A549 (cell line): ENCODE measurements around the gene PCBP3.

ENCODE experiments used
- CEBPB ChIP-seq, 2 experiments: fragments of >200 bp in 1 of 2; sonication (Bioruptor Twin) in 1 of 2; formaldehyde crosslinking in 1 of 2; IDR thresholded peaks; 2 replicates each; pipeline ENCODE4 v1.6.1; 2012 to 2016
- CHD2 ChIP-seq: fragments of 150-350 bp; IDR thresholded peaks from 2 replicates; pipeline ENCODE4 v1.6.1; 2014; ENCODE audit warnings: low read length; ENCODE audit not compliant: partially characterized antibody
- EP300 ChIP-seq, 2 experiments: fragments of >200 bp; sonication (Bioruptor Twin); formaldehyde crosslinking; IDR thresholded peaks; 2 replicates in 1 of 2; 3 replicates in 1 of 2; pipeline ENCODE4 v1.6.1; 2016 to 2017
- JUN ChIP-seq, 2 experiments: fragments of >200 bp; sonication (Bioruptor Twin); formaldehyde crosslinking; IDR thresholded peaks; 2 replicates in 1 of 2; 3 replicates in 1 of 2; pipeline ENCODE4 v1.6.1; 2016 to 2017
- KDM5A ChIP-seq: fragments of 200-600 bp; sonication (generic); IDR thresholded peaks from 2 replicates; pipeline ENCODE4 v1.6.1; 2016; ENCODE audit warnings: antibody characterized with exemption, mild to moderate bottlenecking
- MAZ ChIP-seq: fragments of 150-350 bp; IDR thresholded peaks from 2 replicates; pipeline ENCODE4 v1.6.1; 2014; ENCODE audit warnings: antibody characterized with exemption, low read depth, low read length, borderline replicate concordance
- MYC ChIP-seq: IDR thresholded peaks from 2 replicates; pipeline ENCODE4 v1.6.1; 2012; ENCODE audit warnings: mild to moderate bottlenecking, inconsistent platforms, low read length, improper control_type of control experiment, borderline replicate concordance
- POLR2A ChIP-seq: IDR thresholded peaks from 2 replicates; pipeline ENCODE4 v1.6.1; 2012; ENCODE audit warnings: mild to moderate bottlenecking, low read length
- POLR2AphosphoS2 ChIP-seq: conservative IDR thresholded peaks from 2 replicates; pipeline ENCODE4 v1.6.1; 2012; ENCODE audit warnings: low read length, improper control_type of control experiment, inconsistent platforms
- RFX5 ChIP-seq: fragments of 450-650 bp; IDR thresholded peaks from 2 replicates; pipeline ENCODE4 v1.7.1; 2014; ENCODE audit warnings: antibody characterized with exemption, mild to moderate bottlenecking, moderate library complexity
- RNF2 ChIP-seq: fragments of 200-600 bp; sonication (generic); IDR thresholded peaks from 2 replicates; pipeline ENCODE4 v1.6.1; 2016; ENCODE audit warnings: low read depth, mild to moderate bottlenecking, antibody characterized with exemption, moderate library complexity, borderline replicate concordance
- ZSCAN20 ChIP-seq: fragments of 250-450 bp; sonication (Bioruptor Pico); IDR thresholded peaks from 2 replicates; pipeline ENCODE4 v1.8.0; 2022; ENCODE audit warnings: mild to moderate bottlenecking, moderate library complexity
- TF ChIP-seq, protein P1 (sequence below): fragments of >200 bp; sonication (Bioruptor Twin); formaldehyde crosslinking; IDR thresholded peaks from 3 replicates; pipeline ENCODE4 v1.5.1; 2016
- TF ChIP-seq, protein P2 (sequence below): IDR thresholded peaks from 2 replicates; pipeline ENCODE4 v1.6.1; 2012

DNA sequence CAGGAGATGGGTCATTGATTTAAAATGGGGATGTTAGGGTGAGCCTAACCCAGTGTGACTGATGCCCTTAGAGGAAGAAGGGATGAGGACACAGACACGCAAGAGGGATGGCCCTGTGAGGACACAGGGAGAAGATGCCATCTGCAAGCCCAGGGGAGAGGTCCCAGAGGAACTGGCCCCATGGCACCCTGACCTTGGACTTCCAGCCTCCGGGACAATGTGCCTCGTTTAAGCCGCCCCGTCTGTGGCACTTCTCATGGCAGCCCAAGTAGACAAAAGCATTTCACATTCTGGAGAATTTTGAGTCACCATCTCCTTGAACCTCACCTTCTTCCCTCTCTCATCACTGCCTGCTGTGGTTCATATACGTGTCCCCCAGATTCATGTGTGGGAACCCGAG is 20.1 kb upstream of the PCBP3 start:
- no peak for TF ChIP-seq RNF2
- TF ChIP-seq POLR2A: no peak
- no peak for TF ChIP-seq EP300 (IDR thresholded peaks at IDR 0.05)
- TF ChIP-seq, protein P1, sequence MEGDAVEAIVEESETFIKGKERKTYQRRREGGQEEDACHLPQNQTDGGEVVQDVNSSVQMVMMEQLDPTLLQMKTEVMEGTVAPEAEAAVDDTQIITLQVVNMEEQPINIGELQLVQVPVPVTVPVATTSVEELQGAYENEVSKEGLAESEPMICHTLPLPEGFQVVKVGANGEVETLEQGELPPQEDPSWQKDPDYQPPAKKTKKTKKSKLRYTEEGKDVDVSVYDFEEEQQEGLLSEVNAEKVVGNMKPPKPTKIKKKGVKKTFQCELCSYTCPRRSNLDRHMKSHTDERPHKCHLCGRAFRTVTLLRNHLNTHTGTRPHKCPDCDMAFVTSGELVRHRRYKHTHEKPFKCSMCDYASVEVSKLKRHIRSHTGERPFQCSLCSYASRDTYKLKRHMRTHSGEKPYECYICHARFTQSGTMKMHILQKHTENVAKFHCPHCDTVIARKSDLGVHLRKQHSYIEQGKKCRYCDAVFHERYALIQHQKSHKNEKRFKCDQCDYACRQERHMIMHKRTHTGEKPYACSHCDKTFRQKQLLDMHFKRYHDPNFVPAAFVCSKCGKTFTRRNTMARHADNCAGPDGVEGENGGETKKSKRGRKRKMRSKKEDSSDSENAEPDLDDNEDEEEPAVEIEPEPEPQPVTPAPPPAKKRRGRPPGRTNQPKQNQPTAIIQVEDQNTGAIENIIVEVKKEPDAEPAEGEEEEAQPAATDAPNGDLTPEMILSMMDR: no peak
- TF ChIP-seq, protein P2, sequence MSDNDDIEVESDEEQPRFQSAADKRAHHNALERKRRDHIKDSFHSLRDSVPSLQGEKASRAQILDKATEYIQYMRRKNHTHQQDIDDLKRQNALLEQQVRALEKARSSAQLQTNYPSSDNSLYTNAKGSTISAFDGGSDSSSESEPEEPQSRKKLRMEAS: no peak
- no peak for TF ChIP-seq MYC
- no peak for TF ChIP-seq KDM5A
- TF ChIP-seq POLR2AphosphoS2: no peak
- TF ChIP-seq MAZ: no peak
- TF ChIP-seq CEBPB (IDR thresholded peaks at IDR 0.05): no peak
- no peak for TF ChIP-seq JUN (IDR thresholded peaks at IDR 0.05)
- no peak for TF ChIP-seq ZSCAN20 (CRISPR knock-in tag)
- no peak for TF ChIP-seq CHD2
- TF ChIP-seq RFX5: no peak
